NCI-H69 (cell line): ENCODE data around the gene DOCK9.
"Not testable (repeated sequence)": the region's sequence is repeated elsewhere in the genome, so short reads cannot be mapped to it uniquely, and the experiment has no call there.

ENCODE experiments used
- DNase-seq: peaks from one replicate; lab custom pipeline; 2025; lab: John Stamatoyannopoulos, UW

Gene DOCK9

GRCh38 chr13:98773921-98774320, 203.9 kb downstream of the DOCK9 start:
- no peak for DNase-seq

- no peak for DNase-seq
Measured at GRCh38 chr13:98772794-98773452, 204.9 kb downstream of the DOCK9 start.

- DNase-seq, result peak; percentile 11
Measured at GRCh38 chr13:98771838-98772611, 205.8 kb downstream of the DOCK9 start.

- no peak for DNase-seq
Measured at GRCh38 chr13:98769736-98770135, 208.1 kb downstream of the DOCK9 start.

- no peak for DNase-seq
Measured at GRCh38 chr13:98768522-98768921, 209.3 kb downstream of the DOCK9 start.

- DNase-seq, result no peak
Measured at GRCh38 chr13:98766697-98767096, 211.2 kb downstream of the DOCK9 start.

GRCh38 chr13:98765996-98766519, 211.8 kb downstream of the DOCK9 start:
- DNase-seq, result no peak

GRCh38 chr13:98761986-98762616, 215.8 kb downstream of the DOCK9 start:
- no peak for DNase-seq

- DNase-seq, result no peak
Measured at GRCh38 chr13:98761126-98761985, 216.5 kb downstream of the DOCK9 start.

- DNase-seq, result no peak
Measured at GRCh38 chr13:98755729-98756128, 222.1 kb downstream of the DOCK9 start.

- DNase-seq, result no peak
Measured at GRCh38 chr13:98755116-98755515, 222.7 kb downstream of the DOCK9 start.

GRCh38 chr13:98754468-98754867, 223.4 kb downstream of the DOCK9 start:
- DNase-seq, result not testable (repeated sequence)

GRCh38 chr13:98752467-98753290, 225.2 kb downstream of the DOCK9 start, which contains the start of gene SLC15A1:
TSS of gene SLC15A1 (minus strand) at chr13:98752672. CDS start at chr13:98752598, 74 bp downstream.
- peak; percentile 29 for DNase-seq

GRCh38 chr13:98751861-98752466, 225.9 kb downstream of the DOCK9 start:
- DNase-seq, result peak; percentile 41

GRCh38 chr13:98751367-98751782, 226.5 kb downstream of the DOCK9 start:
- peak; percentile 31 for DNase-seq

- no peak for DNase-seq
Measured at GRCh38 chr13:98749501-98749900, 228.4 kb downstream of the DOCK9 start.

- DNase-seq, result no peak
Measured at GRCh38 chr13:98746968-98747367, 230.9 kb downstream of the DOCK9 start.
